H1 (cell line): Measurements from ENCODE around the gene PGBD5. TPM values are rescaled to one million over a fixed set of nuclear protein-coding genes. Genes with fewer than 3 reads are reported as not detected.

Source experiments
- CTCF ChIA-PET: fragments of 300-600 bp; sonication (Branson Sonifier 250); formaldehyde crosslinking; loops from one replicate; lab custom pipeline; 2021; ENCODE audit not compliant: partially characterized antibody; lab: Charles Lee
- POLR2A ChIA-PET: fragments of 300-600 bp; sonication (Branson Sonifier 250); formaldehyde crosslinking; loops from one replicate; lab custom pipeline; 2021; ENCODE audit warnings: inconsistent platforms; ENCODE audit not compliant: partially characterized antibody; lab: Charles Lee
- DNase-seq, 2 experiments: peaks; one replicate each; pipeline versions ENCODE4 v3.0.0 to v3.0.0-alpha.2; 2010 to 2022; ENCODE audit warnings: low spot score in 2 of 2, low read depth in 1 of 2, mixed read lengths in 1 of 2
- FAIRE-seq: peaks from 2 replicates; lab custom pipeline; 2011; peaks lifted over from hg19 to GRCh38; lab: Jason Lieb, UNC
- H2AFZ ChIP-seq: 2 replicates; pipeline ENCODE4 v1.8.1; 2012; ENCODE audit warnings: low read length, inconsistent platforms
- H2AK5ac ChIP-seq: 2 replicates; pipeline ENCODE4 v1.6.1; 2013; ENCODE audit warnings: low read depth, low read length
- H2BK120ac ChIP-seq: replicated peaks from 2 replicates; pipeline ENCODE3; 2013; ENCODE audit warnings: low read depth, low read length, inconsistent platforms
- H2BK12ac ChIP-seq: 2 replicates; pipeline ENCODE4 v1.6.1; 2013; ENCODE audit warnings: low read depth, low read length
- H2BK15ac ChIP-seq: 2 replicates; pipeline ENCODE4 v1.6.1; 2013; ENCODE audit warnings: low read length
- H2BK20ac ChIP-seq: 2 replicates; pipeline ENCODE4 v1.6.1; 2013; ENCODE audit warnings: low read length
- H2BK5ac ChIP-seq: 2 replicates; pipeline ENCODE4 v1.6.1; 2013; ENCODE audit warnings: low read depth, low read length
- H3K14ac ChIP-seq: 2 replicates; pipeline ENCODE4 v1.6.1; 2013; ENCODE audit warnings: inconsistent platforms; ENCODE audit not compliant: insufficient read length
- H3K18ac ChIP-seq: 2 replicates; pipeline ENCODE4 v1.6.1; 2013; ENCODE audit warnings: low read length; ENCODE audit errors: extremely low read depth
- H3K23ac ChIP-seq: 2 replicates; pipeline ENCODE4 v1.6.1; 2013; ENCODE audit warnings: inconsistent platforms; ENCODE audit not compliant: insufficient read length
- H3K23me2 ChIP-seq: 2 replicates; pipeline ENCODE4 v1.6.1; 2013; ENCODE audit warnings: low read depth, low read length
- H3K27ac ChIP-seq: 2 replicates; pipeline ENCODE4 v1.6.1; 2011; ENCODE audit warnings: low read depth, low read length, inconsistent platforms
- H3K27me3 ChIP-seq, 4 experiments: replicated peaks in 1 of 4; 1 replicate in 1 of 4; 2 replicates in 3 of 4; pipeline versions ENCODE4 v1.6.1 to v1.8.1; 2011 to 2013; ENCODE audit warnings: low read length in 3 of 4, mild to moderate bottlenecking in 3 of 4, inconsistent platforms in 2 of 4, mixed read lengths in 2 of 4, moderate library complexity in 1 of 4; ENCODE audit not compliant: control insufficient read depth in 3 of 4, insufficient read depth in 3 of 4; ENCODE audit errors: extremely low read depth in 1 of 4
- H3K36me3 ChIP-seq, 4 experiments: 2 replicates each; pipeline versions ENCODE4 v1.6.1 to v1.8.1; 2011 to 2013; ENCODE audit warnings: mild to moderate bottlenecking in 4 of 4, low read length in 3 of 4, moderate library complexity in 2 of 4, control low read depth in 1 of 4, inconsistent platforms in 1 of 4; ENCODE audit not compliant: insufficient read depth in 4 of 4, control insufficient read depth in 2 of 4
- H3K4ac ChIP-seq: replicated peaks from 2 replicates; pipeline ENCODE3; 2013; ENCODE audit warnings: low read length, low read depth, mixed read lengths, inconsistent platforms; ENCODE audit not compliant: insufficient read length
- H3K4me1 ChIP-seq, 4 experiments: replicated peaks in 1 of 4; 1 replicate in 1 of 4; 2 replicates in 3 of 4; pipeline versions ENCODE4 v1.6.1 to v1.8.1; 2011 to 2013; ENCODE audit warnings: low read length in 3 of 4, inconsistent platforms in 2 of 4, mixed read lengths in 1 of 4; ENCODE audit not compliant: insufficient read depth in 4 of 4, control insufficient read depth in 3 of 4
- H3K4me2 ChIP-seq, 2 experiments: 2 replicates each; pipeline versions ENCODE4 v1.6.1 to v1.8.1; 2011 to 2013; ENCODE audit warnings: low read depth in 2 of 2, low read length in 2 of 2, control low read depth in 1 of 2, inconsistent platforms in 1 of 2, mild to moderate bottlenecking in 1 of 2; ENCODE audit not compliant: insufficient read depth in 1 of 2
- H3K4me3 ChIP-seq, 4 experiments: fragments of 200-600, 300-600 bp in 1 of 4; sonication (generic), shearing (Covaris generic), sonication (Bioruptor Twin) in 1 of 4; 2 replicates each; pipeline versions ENCODE4 v1.5.1 to v1.8.1; 2011 to 2016; ENCODE audit warnings: low read length in 4 of 4, low read depth in 3 of 4, control low read depth in 2 of 4, inconsistent platforms in 2 of 4, mild to moderate bottlenecking in 2 of 4, mixed read lengths in 1 of 4, moderate library complexity in 1 of 4; ENCODE audit not compliant: insufficient read depth in 2 of 4; ENCODE audit errors: extremely low read depth in 1 of 4
- H3K56ac ChIP-seq: replicated peaks from 2 replicates; pipeline ENCODE3; 2013; ENCODE audit warnings: low read depth, mild to moderate bottlenecking, mixed read lengths, low read length, inconsistent platforms; ENCODE audit not compliant: insufficient read length
- H3K79me1 ChIP-seq: 2 replicates; pipeline ENCODE4 v1.6.1; 2013; ENCODE audit warnings: low read depth, low read length, control low read depth
- H3K79me2 ChIP-seq, 2 experiments: 2 replicates each; pipeline versions ENCODE4 v1.6.1 to v1.8.1; 2012 to 2013; ENCODE audit warnings: low read length in 2 of 2, mild to moderate bottlenecking in 2 of 2, inconsistent platforms in 1 of 2; ENCODE audit not compliant: insufficient read depth in 2 of 2, control insufficient read depth in 1 of 2
- H3K9ac ChIP-seq, 4 experiments: replicated peaks in 1 of 4; 1 replicate in 1 of 4; 2 replicates in 3 of 4; pipeline versions ENCODE4 v1.6.1 to v1.8.1; 2011 to 2013; ENCODE audit warnings: low read depth in 3 of 4, low read length in 3 of 4, control low read depth in 2 of 4, mild to moderate bottlenecking in 2 of 4, moderate library complexity in 2 of 4, inconsistent platforms in 1 of 4; ENCODE audit errors: extremely low read depth in 1 of 4
- H3K9me3 ChIP-seq, 2 experiments: 2 replicates each; pipeline versions ENCODE4 v1.6.1 to v1.8.1; 2012 to 2013; ENCODE audit warnings: mild to moderate bottlenecking in 2 of 2, moderate library complexity in 2 of 2, control low read depth in 1 of 2, inconsistent platforms in 1 of 2, low read depth in 1 of 2, low read length in 1 of 2, mixed read lengths in 1 of 2; ENCODE audit not compliant: insufficient read depth in 2 of 2
- H4K20me1 ChIP-seq, 2 experiments: replicated peaks in 1 of 2; 2 replicates each; pipeline versions ENCODE3 to v1.8.1; 2011 to 2013; ENCODE audit warnings: inconsistent platforms in 2 of 2, low read length in 2 of 2, mild to moderate bottlenecking in 1 of 2; ENCODE audit not compliant: insufficient read depth in 2 of 2, control insufficient read depth in 1 of 2
- H4K5ac ChIP-seq: 2 replicates; pipeline ENCODE4 v1.6.1; 2013; ENCODE audit warnings: low read length, low read depth, mixed read lengths, inconsistent platforms; ENCODE audit not compliant: insufficient read length
- H4K8ac ChIP-seq: 2 replicates; pipeline ENCODE4 v1.8.0; 2013; ENCODE audit warnings: mild to moderate bottlenecking, moderate library complexity, low read length, inconsistent platforms; ENCODE audit not compliant: insufficient read depth; ENCODE audit errors: extremely low read depth
- H4K91ac ChIP-seq: replicated peaks from 2 replicates; pipeline ENCODE3; 2013; ENCODE audit warnings: low read length, mixed read lengths, inconsistent platforms; ENCODE audit not compliant: insufficient read length
- TAF1 ChIP-seq: IDR thresholded peaks from 2 replicates; pipeline ENCODE4 v1.6.1; 2011; ENCODE audit warnings: mild to moderate bottlenecking, low read depth, low read length
- WGBS, 2 experiments: shearing (Covaris generic) in 1 of 2; methylation state at CpG; one replicate each; pipeline versions ENCODE4 v1.1.6 to v1.1.7; 2013 to 2015; ENCODE audit warnings: low lambda C conversion rate in 2 of 2, mixed read lengths in 2 of 2, inconsistent platforms in 1 of 2, low coverage in 1 of 2, missing lambda C conversion rate in 1 of 2; ENCODE audit not compliant: insufficient replicate concordance in 2 of 2, insufficient coverage in 1 of 2, insufficient read length in 1 of 2; ENCODE audit errors: extremely low coverage in 1 of 2, missing lambda C conversion rate in 1 of 2; 5-methylcytosine and 5-hydroxymethylcytosine counted together
- polyA plus RNA-seq, 7 experiments: library from polyadenylated mRNA; depleted of rRNA in 3 of 7; stranded (reverse) in 5 of 7; unstranded in 2 of 7; fragments of >200 nt in 5 of 7; fragments of 200-250 nt in 2 of 7; gene quantifications; 1 replicate in 5 of 7; 2 replicates in 1 of 7; 4 replicates in 1 of 7; pipeline versions ENCODE4 v1.2.1 to v1.2.3, GENCODE V29; 2011 to 2013; ENCODE audit warnings: missing spikeins in 2 of 7, mixed read lengths in 2 of 7
- total RNA-seq: library from RNA; stranded (reverse); fragmentation: NEBNext Ultra II Directional; extraction: Animal tissue kit (Norgen Biotek cat#: 25700); gene quantifications from 2 replicates; pipeline ENCODE4 v1.2.1, GENCODE V29; 2021
- TF ChIP-seq, protein P1 (sequence below): IDR thresholded peaks from 2 replicates; pipeline ENCODE4 v1.6.1; 2012; ENCODE audit warnings: inconsistent platforms

PGBD5 gene
- total and polyA plus RNA-seq, 2 of the 8 experiments (the other 6 are each of a cell fraction or from before 2014, with no cell fraction given), result 16.3 to 18.4 TPM

DNA sequence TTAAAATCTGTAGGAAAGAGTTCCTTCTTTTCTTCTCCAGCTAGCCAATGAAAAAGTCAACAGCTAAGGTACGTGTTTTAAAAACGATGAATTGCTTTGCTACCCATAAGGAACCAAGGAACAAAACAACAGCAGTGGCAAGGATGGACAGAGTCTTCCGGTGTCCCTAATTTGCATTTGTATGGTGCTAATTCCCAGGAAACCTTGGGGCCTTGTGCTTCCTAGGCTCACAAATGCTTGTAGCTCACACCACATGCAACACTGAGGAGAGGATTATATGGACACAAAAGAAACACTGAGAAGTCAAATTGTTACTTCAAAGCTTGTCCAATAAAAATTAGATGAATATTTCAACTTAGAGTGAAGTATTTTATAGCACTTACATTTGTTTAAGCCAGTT is 1.8 kb upstream of the PGBD5 start:
- Histone ChIP-seq H4K8ac (no peak overlapping the region), H3K56ac (no peak overlapping the region), H2AK5ac (no peak overlapping the region), H3K4ac (no peak overlapping the region), H3K79me2 (peaks cover 0 to 22% of the 10 kb centered on the region in 2 experiments; a peak in 2 of 4 replicates), H3K4me1 (peaks cover 16 to 47% (median 21%) of the 10 kb centered on the region in 4 experiments), H3K79me1 (no peaks in the 10 kb centered on the region; the same call in 1 of the 2 replicates), H3K9ac (peak overlapping the region in 1 of 4 experiments; percentile 32; a peak in 1 of 7 replicates), H4K5ac (no peak overlapping the region), H3K9me3 (no peaks in the 10 kb centered on the region), H3K4me2 (peak overlapping the region; percentile 76 to 79; a peak in 3 of 4 replicates), H3K23me2 (peaks cover 14% of the 10 kb centered on the region; the same call in 1 of the 2 replicates), H2BK120ac (no peak overlapping the region), H3K27me3 (peaks cover 0 to 17% (median 13%) of the 10 kb centered on the region in 4 experiments; a peak in 5 of 7 replicates), H2BK15ac (no peak overlapping the region), H3K27ac (peak overlapping the region; percentile 69; the same call in 1 of the 2 replicates), H3K14ac (no peak overlapping the region), H3K18ac (no peak overlapping the region), H3K36me3 (no peaks in the 10 kb centered on the region), H4K91ac (no peak overlapping the region), H3K4me3 (peak overlapping the region in 1 of 4 experiments; percentile 64; a peak in 1 of 8 replicates), H2BK5ac (no peak overlapping the region), H2AFZ (no peak overlapping the region), H2BK12ac (no peak overlapping the region), H2BK20ac (no peak overlapping the region), H4K20me1 (peaks cover 3 to 14% of the 10 kb centered on the region in 2 experiments), H3K23ac (no peak overlapping the region)
- WGBS, 2 experiments, result 2% methylated on average over 3 of the region's 3 CpGs; no CpG with 5 or more reads in 1 of the 2 experiments
- CTCF ChIA-PET, result interaction anchor here (0.8 to 2.7 kb wide), 5 partner anchors 13 to 214 kb away, joined by 3 to 9 read pairs (median 3); partner anchors contain the start of gene COG2
- POLR2A ChIA-PET, result interaction anchor here (1.6 to 1.7 kb wide), 3 partner anchors 13 to 33 kb away, joined by 3 to 6 read pairs (median 5); no protein-coding TSS in a partner anchor
- peak in 1 of 2 experiments; percentile 36 for DNase-seq
- FAIRE-seq, result peak; percentile 95
- peak; percentile 67 for TF ChIP-seq TAF1
- TF ChIP-seq, protein P1, sequence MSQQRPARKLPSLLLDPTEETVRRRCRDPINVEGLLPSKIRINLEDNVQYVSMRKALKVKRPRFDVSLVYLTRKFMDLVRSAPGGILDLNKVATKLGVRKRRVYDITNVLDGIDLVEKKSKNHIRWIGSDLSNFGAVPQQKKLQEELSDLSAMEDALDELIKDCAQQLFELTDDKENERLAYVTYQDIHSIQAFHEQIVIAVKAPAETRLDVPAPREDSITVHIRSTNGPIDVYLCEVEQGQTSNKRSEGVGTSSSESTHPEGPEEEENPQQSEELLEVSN, result peak; percentile 44; the same call in 1 of the 2 replicates
